Nephron progenitor cell (in vitro differentiated cells): ENCODE results near the gene PLXNC1.

Experiments
- DNase-seq: peaks from one replicate; pipeline ENCODE4 v3.0.0; 2021
- H3K27ac Mint-ChIP-seq: 2 replicates; pipeline ENCODE4 v1.8.0; 2021; ENCODE audit warnings: mild to moderate bottlenecking, moderate library complexity, mixed read lengths
- H3K27me3 Mint-ChIP-seq: 2 replicates; pipeline ENCODE4 v1.8.0; 2021; ENCODE audit warnings: mild to moderate bottlenecking, low read depth, mixed read lengths; ENCODE audit not compliant: poor library complexity
- H3K36me3 Mint-ChIP-seq: 2 replicates; pipeline ENCODE4 v1.8.0; 2021; ENCODE audit warnings: low read depth, mixed read lengths
- H3K4me1 Mint-ChIP-seq: 2 replicates; pipeline ENCODE4 v1.8.0; 2021; ENCODE audit warnings: mixed read lengths
- H3K4me3 Mint-ChIP-seq: 2 replicates; pipeline ENCODE4 v1.8.0; 2021; ENCODE audit warnings: mild to moderate bottlenecking, moderate library complexity, mixed read lengths
- H3K9me3 Mint-ChIP-seq: 2 replicates; pipeline ENCODE4 v1.8.0; 2021; ENCODE audit warnings: mild to moderate bottlenecking, moderate library complexity, mixed read lengths
- TF ChIP-seq, protein P1 (sequence below): fragments of 200-600 bp; sonication (generic); IDR thresholded peaks from 2 replicates; pipeline ENCODE4 v1.5.0; 2021; ENCODE audit warnings: antibody characterized with exemption

The PLXNC1 gene

DNA sequence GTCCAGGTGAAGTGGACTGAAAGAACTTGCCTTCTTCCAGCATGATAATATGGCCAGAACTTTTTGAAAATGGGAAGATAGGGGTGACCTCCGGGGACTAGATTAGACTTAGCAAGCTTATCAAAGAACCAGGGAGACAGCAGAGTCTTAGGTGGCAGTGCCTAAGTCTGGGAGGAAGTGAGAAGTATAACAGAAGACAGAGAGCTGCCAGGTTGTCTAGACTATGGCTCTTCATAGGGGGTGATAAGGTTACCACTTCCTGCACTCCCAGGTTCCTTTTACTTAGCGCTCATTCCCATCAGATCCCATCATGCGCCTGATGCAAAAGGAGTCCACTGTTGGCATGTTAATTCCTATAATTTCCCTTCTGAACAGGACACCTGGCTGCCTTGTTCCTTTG is 69.9 kb downstream of the PLXNC1 start:
- Mint-ChIP-seq H3K27me3 (peaks cover 8% of the 10 kb centered on the region), H3K36me3 (no peaks in the 10 kb centered on the region), H3K27ac (no peak overlapping the region), H3K9me3 (no peaks in the 10 kb centered on the region), H3K4me1 (no peaks in the 10 kb centered on the region), H3K4me3 (no peak overlapping the region)
- TF ChIP-seq, protein P1, sequence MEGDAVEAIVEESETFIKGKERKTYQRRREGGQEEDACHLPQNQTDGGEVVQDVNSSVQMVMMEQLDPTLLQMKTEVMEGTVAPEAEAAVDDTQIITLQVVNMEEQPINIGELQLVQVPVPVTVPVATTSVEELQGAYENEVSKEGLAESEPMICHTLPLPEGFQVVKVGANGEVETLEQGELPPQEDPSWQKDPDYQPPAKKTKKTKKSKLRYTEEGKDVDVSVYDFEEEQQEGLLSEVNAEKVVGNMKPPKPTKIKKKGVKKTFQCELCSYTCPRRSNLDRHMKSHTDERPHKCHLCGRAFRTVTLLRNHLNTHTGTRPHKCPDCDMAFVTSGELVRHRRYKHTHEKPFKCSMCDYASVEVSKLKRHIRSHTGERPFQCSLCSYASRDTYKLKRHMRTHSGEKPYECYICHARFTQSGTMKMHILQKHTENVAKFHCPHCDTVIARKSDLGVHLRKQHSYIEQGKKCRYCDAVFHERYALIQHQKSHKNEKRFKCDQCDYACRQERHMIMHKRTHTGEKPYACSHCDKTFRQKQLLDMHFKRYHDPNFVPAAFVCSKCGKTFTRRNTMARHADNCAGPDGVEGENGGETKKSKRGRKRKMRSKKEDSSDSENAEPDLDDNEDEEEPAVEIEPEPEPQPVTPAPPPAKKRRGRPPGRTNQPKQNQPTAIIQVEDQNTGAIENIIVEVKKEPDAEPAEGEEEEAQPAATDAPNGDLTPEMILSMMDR, result no peak
- no peak for DNase-seq

DNA sequence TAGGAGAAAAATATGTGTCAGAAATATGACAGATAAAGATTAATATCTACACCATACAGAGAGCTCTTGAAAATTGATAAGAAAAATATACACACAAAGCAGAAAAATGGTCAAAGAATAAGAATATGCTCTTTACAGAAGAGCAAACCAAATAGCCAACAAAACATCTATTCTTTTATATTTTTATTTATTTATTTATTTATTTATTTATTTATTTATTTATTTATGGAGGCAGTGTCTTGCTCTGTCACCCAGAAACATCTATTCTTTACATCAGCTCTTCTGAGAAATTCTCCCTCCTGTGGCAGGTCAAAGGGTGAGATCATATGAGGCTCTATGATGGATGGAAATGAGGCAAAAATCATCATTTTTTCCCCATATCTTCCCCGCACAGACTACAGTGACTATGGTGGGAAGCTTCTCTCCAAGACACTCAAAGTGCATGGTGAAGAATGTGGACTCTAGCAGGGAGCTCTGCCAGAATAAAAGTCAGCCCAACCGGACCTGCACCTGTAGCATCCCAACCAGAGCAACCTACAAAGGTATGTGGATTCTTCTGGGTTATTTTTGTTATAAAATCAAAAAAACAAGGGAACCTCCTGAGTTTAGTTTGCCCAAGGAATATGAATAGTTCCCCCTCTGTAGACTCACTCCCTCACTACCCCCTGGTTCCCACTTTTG is 71.4 kb downstream of the PLXNC1 start:
- H3K9me3 Mint-ChIP-seq, result no peaks in the 10 kb centered on the region
- H3K4me1 Mint-ChIP-seq, result no peaks in the 10 kb centered on the region
- TF ChIP-seq, protein P1, result no peak
- H3K4me3 Mint-ChIP-seq, result no peak overlapping the region
- peaks cover 11% of the 10 kb centered on the region for H3K27me3 Mint-ChIP-seq
- no peaks in the 10 kb centered on the region for H3K36me3 Mint-ChIP-seq
- DNase-seq, result no peak
- no peak overlapping the region for H3K27ac Mint-ChIP-seq

DNA sequence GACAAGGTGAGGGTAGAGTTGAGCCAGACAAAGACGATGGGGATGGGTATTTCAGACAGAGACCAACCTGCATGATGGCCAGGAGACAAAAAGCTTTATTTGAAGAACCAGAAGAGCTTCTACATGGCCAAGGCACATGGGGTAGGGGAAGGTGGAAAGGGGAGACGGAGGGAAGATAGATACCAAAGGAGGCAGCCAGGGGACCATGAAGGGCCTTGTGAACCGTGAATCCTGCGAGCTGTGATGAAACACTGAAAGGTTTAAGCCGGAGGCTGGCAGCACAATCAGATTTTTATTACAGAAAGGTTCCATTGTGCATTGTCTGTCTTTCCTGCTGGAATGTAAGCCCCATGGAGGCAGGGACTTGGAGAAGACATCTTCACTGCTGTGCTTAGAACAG is 72.4 kb downstream of the PLXNC1 start:
- TF ChIP-seq, protein P1, result no peak
- peaks cover 12% of the 10 kb centered on the region for H3K27me3 Mint-ChIP-seq
- H3K4me3 Mint-ChIP-seq, result no peak overlapping the region
- no peaks in the 10 kb centered on the region for H3K9me3 Mint-ChIP-seq
- no peak overlapping the region for H3K27ac Mint-ChIP-seq
- no peaks in the 10 kb centered on the region for H3K4me1 Mint-ChIP-seq
- no peak for DNase-seq
- no peaks in the 10 kb centered on the region for H3K36me3 Mint-ChIP-seq

DNA sequence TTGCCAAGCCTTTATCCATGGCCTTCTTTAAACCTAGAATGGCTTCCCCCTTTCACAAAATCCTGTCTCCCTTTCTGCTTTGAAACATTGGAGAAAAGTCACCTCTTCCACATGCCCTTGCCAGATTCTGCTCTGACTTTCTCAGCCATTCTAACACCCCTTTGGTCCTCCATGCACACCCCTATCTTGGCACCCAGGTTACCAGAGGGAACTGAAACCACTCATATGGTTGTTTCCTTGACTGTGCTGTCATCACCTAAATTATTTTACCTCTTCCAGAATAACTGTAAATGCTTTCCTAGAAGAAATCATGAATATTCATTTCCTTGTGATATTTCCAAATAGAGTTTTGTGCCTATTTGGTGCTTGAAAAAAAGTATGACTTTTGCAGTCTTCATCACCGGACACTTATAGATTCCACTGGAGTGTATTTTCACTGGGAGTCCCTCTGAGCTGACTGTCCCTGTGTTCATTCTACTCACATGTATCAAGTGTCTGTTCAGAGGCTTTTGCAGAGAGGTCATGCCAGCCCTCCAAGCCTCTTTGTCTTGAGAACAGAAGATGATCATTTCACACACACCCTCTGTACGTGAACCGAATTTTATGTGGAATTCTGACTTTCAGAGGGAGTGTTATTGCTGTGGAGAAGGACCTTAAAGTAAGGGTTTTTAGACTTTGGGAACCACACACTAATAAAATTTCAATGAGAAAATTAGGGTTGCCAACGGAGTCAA is 74.1 kb downstream of the PLXNC1 start:
- peak overlapping the region; percentile 10 for H3K27ac Mint-ChIP-seq
- H3K36me3 Mint-ChIP-seq, result no peaks in the 10 kb centered on the region
- H3K4me3 Mint-ChIP-seq, result no peak overlapping the region
- peaks cover 18% of the 10 kb centered on the region for H3K27me3 Mint-ChIP-seq
- H3K4me1 Mint-ChIP-seq, result no peaks in the 10 kb centered on the region
- no peak for DNase-seq
- H3K9me3 Mint-ChIP-seq, result no peaks in the 10 kb centered on the region
- TF ChIP-seq, protein P1, result no peak

DNA sequence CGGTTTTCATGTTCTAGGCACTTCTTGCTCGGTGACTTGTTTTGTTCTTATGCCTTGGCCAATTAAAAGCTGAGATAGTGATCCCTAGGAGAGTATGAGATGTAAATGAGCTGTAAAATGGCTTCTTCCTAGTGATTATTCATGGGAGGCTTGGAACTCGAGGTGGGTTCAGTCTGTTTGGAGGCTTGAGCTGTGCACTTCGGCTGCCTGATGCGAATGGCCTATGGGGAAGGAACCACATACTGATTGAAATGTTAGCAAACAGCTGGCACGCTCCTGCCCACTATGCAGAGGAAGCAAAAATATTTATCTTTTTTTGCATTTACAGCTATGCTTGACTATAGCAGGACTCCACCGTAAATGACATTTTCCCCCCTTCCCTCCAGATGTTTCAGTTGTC is 75.5 kb downstream of the PLXNC1 start:
- H3K4me3 Mint-ChIP-seq, result no peak overlapping the region
- DNase-seq, result no peak
- no peaks in the 10 kb centered on the region for H3K36me3 Mint-ChIP-seq
- H3K27me3 Mint-ChIP-seq, result peaks cover 22% of the 10 kb centered on the region
- TF ChIP-seq, protein P1, result no peak
- no peak overlapping the region for H3K27ac Mint-ChIP-seq
- no peaks in the 10 kb centered on the region for H3K9me3 Mint-ChIP-seq
- no peaks in the 10 kb centered on the region for H3K4me1 Mint-ChIP-seq

DNA sequence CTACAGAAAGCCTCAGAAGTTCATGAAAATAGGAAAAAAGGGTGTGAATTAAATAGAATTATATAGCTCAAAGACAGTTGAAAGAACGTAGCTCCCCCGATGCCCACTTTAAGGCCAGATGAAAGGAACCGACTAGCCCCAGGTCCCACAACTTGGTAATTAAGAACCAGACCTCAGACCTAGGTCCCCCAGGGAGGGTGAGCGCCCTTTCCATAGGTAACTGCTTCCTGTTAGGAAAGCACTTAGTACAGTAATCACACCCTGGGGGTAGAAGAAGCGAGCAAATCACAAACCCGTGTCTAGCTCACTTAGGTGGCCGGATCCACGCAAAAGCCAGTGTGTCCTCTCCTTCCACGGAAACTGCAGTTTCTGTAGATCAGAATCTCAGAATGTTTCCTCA is 77.1 kb downstream of the PLXNC1 start:
- Mint-ChIP-seq H3K9me3 (no peaks in the 10 kb centered on the region), H3K4me3 (no peak overlapping the region), H3K27me3 (peaks cover 18% of the 10 kb centered on the region), H3K4me1 (peaks cover 4% of the 10 kb centered on the region), H3K27ac (no peak overlapping the region), H3K36me3 (no peaks in the 10 kb centered on the region)
- no peak for DNase-seq
- TF ChIP-seq, protein P1, result no peak
